Natural killer cell (primary cell): ENCODE measurements around the gene ITGB2. TPM values are rescaled to one million over a fixed set of nuclear protein-coding genes. Genes with fewer than 3 reads are reported as not detected.

Source experiments
- ATAC-seq, 3 donors: fragments of 150-1000 bp in 2 of 3; fragments of 200-7000 bp in 1 of 3; cut with Tn5 transposase; 1 replicate in 1 of 3; 2 replicates in 2 of 3; pipeline ENCODE4 v1.10.0; 2021; ENCODE audit warnings: mild to moderate bottlenecking in 2 of 3, moderate library complexity in 2 of 3
- DNase-seq, 2 donors: peaks; one replicate each; pipeline versions ENCODE4 v3.0.0 to v3.0.0-alpha.2; 2013 to 2021; ENCODE audit warnings: mixed read lengths in 1 of 2
- H3K27ac ChIP-seq: one replicate; pipeline ENCODE4 v1.5.1; 2013; ENCODE audit warnings: mild to moderate bottlenecking, low read length
- H3K27me3 ChIP-seq: one replicate; pipeline ENCODE4 v1.6.1; 2013; ENCODE audit warnings: low read length; ENCODE audit not compliant: control insufficient read depth, insufficient read depth
- H3K36me3 ChIP-seq: one replicate; pipeline ENCODE4 v1.6.1; 2013; ENCODE audit warnings: low read length; ENCODE audit not compliant: control insufficient read depth, insufficient read depth
- H3K4me1 ChIP-seq: one replicate; pipeline ENCODE4 v1.6.1; 2013; ENCODE audit warnings: low read length; ENCODE audit not compliant: control insufficient read depth, insufficient read depth
- H3K4me3 ChIP-seq: one replicate; pipeline ENCODE4 v1.5.1; 2013; ENCODE audit warnings: low read length
- H3K9me3 ChIP-seq: one replicate; pipeline ENCODE4 v1.6.1; 2013; ENCODE audit warnings: low read length; ENCODE audit not compliant: control insufficient read depth, insufficient read depth
- H3K27ac Mint-ChIP-seq, 2 donors: one replicate each; pipeline ENCODE4 v1.8.0; 2022; ENCODE audit warnings: mild to moderate bottlenecking in 2 of 2, mixed read lengths in 2 of 2, moderate library complexity in 1 of 2
- H3K27me3 Mint-ChIP-seq, 2 donors: one replicate each; pipeline ENCODE4 v1.8.0; 2022; ENCODE audit warnings: low read depth in 2 of 2, mixed read lengths in 2 of 2
- H3K36me3 Mint-ChIP-seq: one replicate; pipeline ENCODE4 v1.8.0; 2022; ENCODE audit warnings: mixed read lengths
- H3K4me1 Mint-ChIP-seq, 2 donors: one replicate each; pipeline ENCODE4 v1.8.0; 2022; ENCODE audit warnings: mixed read lengths in 2 of 2
- H3K4me3 Mint-ChIP-seq: one replicate; pipeline ENCODE4 v1.8.0; 2022; ENCODE audit warnings: mild to moderate bottlenecking, moderate library complexity, mixed read lengths
- H3K9me3 Mint-ChIP-seq, 2 donors: one replicate each; pipeline ENCODE4 v1.8.0; 2022; ENCODE audit warnings: mixed read lengths in 2 of 2
- WGBS: methylation state at CpG from one replicate; pipeline ENCODE4 v1.1.7; 2013; ENCODE audit warnings: missing lambda C conversion rate; ENCODE audit not compliant: insufficient coverage; 5-methylcytosine and 5-hydroxymethylcytosine counted together
- intact Hi-C: fragments of 100-400 bp; cut with micrococcal nuclease; formaldehyde crosslinking; loops from one replicate; pipeline ENCODE4 v1.14.2; 2022
- total RNA-seq, 4 donors: library from RNA; stranded (reverse); fragments of 120-200 nt in 1 of 4; gene quantifications; one replicate each; pipeline versions ENCODE4 v1.2.3 to v1.2.4, GENCODE V29; 2013 to 2022
- TF ChIP-seq, protein P1 (sequence below): fragments of 200-600 bp; IDR thresholded peaks from one replicate; pipeline ENCODE4 v1.8.0; 2022; ENCODE audit warnings: antibody characterized with exemption

ITGB2 gene
- total RNA-seq, 3 donors from 2014 or later (not counting 1 experiment from before 2014, with no cell fraction given): 1,223 to 1,393 (median 1,250) TPM

DNA sequence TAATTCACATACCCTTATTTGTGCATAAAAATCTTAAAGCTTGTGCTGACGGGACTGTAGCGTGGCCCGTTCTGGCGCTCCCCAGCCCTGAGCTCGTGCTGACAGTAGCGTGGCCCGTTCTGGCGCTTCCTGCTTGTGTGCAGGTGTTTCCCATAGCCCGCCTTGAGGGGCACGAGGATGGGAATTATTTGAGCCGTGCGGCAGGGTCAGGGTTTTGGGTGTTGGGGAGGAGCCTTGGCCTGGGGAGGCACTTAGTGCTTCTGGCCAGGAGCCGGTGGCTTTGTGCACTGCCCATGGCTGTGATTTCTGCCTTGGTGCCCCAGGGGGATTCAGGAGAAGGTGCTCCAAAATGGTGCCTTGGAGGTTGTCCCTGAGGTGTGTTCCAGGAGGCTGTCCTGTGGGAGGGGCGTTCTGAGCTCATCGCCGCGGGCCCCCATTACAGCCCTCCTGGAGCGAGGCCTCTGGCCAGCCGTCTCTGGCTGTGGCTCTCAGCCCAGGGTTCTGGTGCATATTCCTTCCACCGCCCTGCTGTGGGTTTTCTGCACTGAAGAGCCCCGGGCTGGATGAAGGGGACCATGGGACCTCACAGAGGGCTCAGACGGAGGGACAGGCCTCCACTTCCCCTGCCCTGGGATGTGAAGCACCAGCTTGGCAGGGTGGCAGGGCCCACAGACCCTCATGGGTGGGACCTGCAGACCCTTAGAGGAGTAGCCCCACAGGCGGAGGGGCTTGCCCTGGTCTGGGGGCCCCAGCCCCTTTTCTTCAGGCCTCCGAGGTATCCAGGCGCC is 25.7 kb upstream of the ITGB2 start:
- peaks cover 17% of the 10 kb centered on the region for H3K36me3 ChIP-seq
- H3K9me3 Mint-ChIP-seq: no peaks in the 10 kb centered on the region
- H3K4me3 ChIP-seq: no peak overlapping the region
- 78% methylated on average over 25 of the region's 25 CpGs for WGBS
- no peak overlapping the region for H3K27ac ChIP-seq
- ATAC-seq (no peak), DNase-seq (no peak)
- no peaks in the 10 kb centered on the region for H3K9me3 ChIP-seq
- TF ChIP-seq, protein P1, sequence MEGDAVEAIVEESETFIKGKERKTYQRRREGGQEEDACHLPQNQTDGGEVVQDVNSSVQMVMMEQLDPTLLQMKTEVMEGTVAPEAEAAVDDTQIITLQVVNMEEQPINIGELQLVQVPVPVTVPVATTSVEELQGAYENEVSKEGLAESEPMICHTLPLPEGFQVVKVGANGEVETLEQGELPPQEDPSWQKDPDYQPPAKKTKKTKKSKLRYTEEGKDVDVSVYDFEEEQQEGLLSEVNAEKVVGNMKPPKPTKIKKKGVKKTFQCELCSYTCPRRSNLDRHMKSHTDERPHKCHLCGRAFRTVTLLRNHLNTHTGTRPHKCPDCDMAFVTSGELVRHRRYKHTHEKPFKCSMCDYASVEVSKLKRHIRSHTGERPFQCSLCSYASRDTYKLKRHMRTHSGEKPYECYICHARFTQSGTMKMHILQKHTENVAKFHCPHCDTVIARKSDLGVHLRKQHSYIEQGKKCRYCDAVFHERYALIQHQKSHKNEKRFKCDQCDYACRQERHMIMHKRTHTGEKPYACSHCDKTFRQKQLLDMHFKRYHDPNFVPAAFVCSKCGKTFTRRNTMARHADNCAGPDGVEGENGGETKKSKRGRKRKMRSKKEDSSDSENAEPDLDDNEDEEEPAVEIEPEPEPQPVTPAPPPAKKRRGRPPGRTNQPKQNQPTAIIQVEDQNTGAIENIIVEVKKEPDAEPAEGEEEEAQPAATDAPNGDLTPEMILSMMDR: no peak
- H3K4me3 Mint-ChIP-seq: no peak overlapping the region
- H3K27me3 Mint-ChIP-seq: no peaks in the 10 kb centered on the region
- no peaks in the 10 kb centered on the region for H3K27me3 ChIP-seq
- H3K27ac Mint-ChIP-seq: no peak overlapping the region
- no peaks in the 10 kb centered on the region for H3K36me3 Mint-ChIP-seq
- peaks cover 13 to 16% of the 10 kb centered on the region in 2 donors for H3K4me1 Mint-ChIP-seq
- H3K4me1 ChIP-seq: peaks cover 22% of the 10 kb centered on the region
- intact Hi-C loops: loop anchor here (5.0 kb wide), 1 partner anchor 496 kb away; no protein-coding TSS in a partner anchor

DNA sequence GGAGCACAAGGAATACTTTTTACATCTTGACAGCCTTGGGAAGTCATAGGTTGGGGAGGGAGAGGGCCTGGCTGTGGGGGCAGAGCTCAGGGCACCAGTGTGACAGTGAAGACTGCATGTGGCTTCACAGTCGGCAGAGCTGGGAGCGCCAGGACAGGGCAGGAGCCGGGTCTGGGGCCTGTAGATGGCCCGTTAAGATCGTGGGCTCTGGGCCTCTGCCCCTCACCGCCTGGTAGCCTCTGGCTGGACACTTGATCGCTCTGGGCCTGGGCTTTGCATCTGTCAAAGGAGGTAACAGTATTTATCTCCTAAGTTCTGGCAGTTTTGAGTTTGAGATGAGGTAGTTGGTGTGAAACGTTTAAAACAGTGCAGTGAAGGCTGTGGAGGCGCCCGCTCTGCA is 23.9 kb upstream of the ITGB2 start:
- Mint-ChIP-seq H3K36me3 (no peaks in the 10 kb centered on the region), H3K27ac (no peak overlapping the region)
- DNase-seq: no peak

GRCh38 chr21:44943686-44944550 is 23.2 kb upstream of the ITGB2 start:
- peaks cover 15% of the 10 kb centered on the region for H3K36me3 ChIP-seq
- Mint-ChIP-seq H3K9me3 (no peaks in the 10 kb centered on the region), H3K4me3 (no peak overlapping the region), H3K4me1 (peaks cover 21 to 29% of the 10 kb centered on the region in 2 donors), H3K27me3 (no peaks in the 10 kb centered on the region), H3K36me3 (no peaks in the 10 kb centered on the region), H3K27ac (no peak overlapping the region)
- peaks cover 30% of the 10 kb centered on the region for H3K4me1 ChIP-seq
- intact Hi-C loops: no loop called here
- TF ChIP-seq, protein P1: no peak
- no peaks in the 10 kb centered on the region for H3K9me3 ChIP-seq
- no peak overlapping the region for H3K4me3 ChIP-seq
- DNase-seq (no peak), ATAC-seq (no peak)
- H3K27ac ChIP-seq: no peak overlapping the region
- H3K27me3 ChIP-seq: no peaks in the 10 kb centered on the region
- 92% methylated on average over 24 of the region's 24 CpGs for WGBS

More for the DNA sequence above, 23.9 kb upstream of the ITGB2 start:
- Mint-ChIP-seq H3K27me3 (no peaks in the 10 kb centered on the region), H3K9me3 (no peaks in the 10 kb centered on the region), H3K4me3 (peak overlapping the region; percentile 17), H3K4me1 (peaks cover 23 to 27% of the 10 kb centered on the region in 2 donors)
- no peak overlapping the region for H3K4me3 ChIP-seq
- peaks cover 30% of the 10 kb centered on the region for H3K4me1 ChIP-seq
- TF ChIP-seq, protein P1: no peak
- no peak for ATAC-seq
- WGBS: 96% methylated on average over 10 of the region's 10 CpGs
- H3K27ac ChIP-seq: no peak overlapping the region
- H3K27me3 ChIP-seq: no peaks in the 10 kb centered on the region
- H3K9me3 ChIP-seq: no peaks in the 10 kb centered on the region
- peaks cover 15% of the 10 kb centered on the region for H3K36me3 ChIP-seq
- intact Hi-C loops: no loop called here
